Stimulated activated CD8-positive, alpha-beta memory T cell treated with anti-CD3 and anti-CD28 coated beads, Interleukin-4, amount 100 ng/mL, for 24 hours (primary cell): ENCODE measurements around the gene USP10.

Experiments used
- DNase-seq: peaks from one replicate; pipeline ENCODE4 v3.0.0-alpha.2; 2020; ENCODE audit warnings: low read depth

USP10 gene

GRCh38 chr16:84773312-84773711 lies 73.5 kb downstream of the USP10 start:
- no peak for DNase-seq

- DNase-seq, result no peak
Measured at GRCh38 chr16:84774810-84775209, 75.0 kb downstream of the USP10 start.

- DNase-seq, result no peak
Measured at GRCh38 chr16:84775262-84775810, 75.5 kb downstream of the USP10 start.

- no peak for DNase-seq
Measured at GRCh38 chr16:84777435-84777834, 77.6 kb downstream of the USP10 start.

- DNase-seq, result no peak
Measured at GRCh38 chr16:84778720-84779119, 78.9 kb downstream of the USP10 start.

GRCh38 chr16:84780063-84780462 lies 80.3 kb downstream of the USP10 start:
- no peak for DNase-seq

- no peak for DNase-seq
Measured at GRCh38 chr16:84780544-84781376, 81.0 kb downstream of the USP10 start.

- DNase-seq, result no peak
Measured at GRCh38 chr16:84782846-84783245, 83.0 kb downstream of the USP10 start.

- no peak for DNase-seq
Measured at GRCh38 chr16:84785843-84786581, 86.2 kb downstream of the USP10 start.

- DNase-seq, result no peak
Measured at GRCh38 chr16:84786605-84787262, 86.9 kb downstream of the USP10 start.

GRCh38 chr16:84787263-84787622 lies 87.4 kb downstream of the USP10 start:
- no peak for DNase-seq

- no peak for DNase-seq
Measured at GRCh38 chr16:84788920-84789391, 89.2 kb downstream of the USP10 start.

GRCh38 chr16:84789431-84789830 lies 89.6 kb downstream of the USP10 start:
- no peak for DNase-seq

GRCh38 chr16:84790301-84790700 lies 90.5 kb downstream of the USP10 start:
- DNase-seq, result no peak

GRCh38 chr16:84791088-84791487 lies 91.3 kb downstream of the USP10 start:
- no peak for DNase-seq

- no peak for DNase-seq
Measured at GRCh38 chr16:84791501-84791900, 91.7 kb downstream of the USP10 start.

- no peak for DNase-seq
Measured at GRCh38 chr16:84794186-84794585, 94.4 kb downstream of the USP10 start.

GRCh38 chr16:84794626-84795025 lies 94.8 kb downstream of the USP10 start:
- DNase-seq, result no peak

- DNase-seq, result no peak
Measured at GRCh38 chr16:84795329-84796053, 95.7 kb downstream of the USP10 start.

GRCh38 chr16:84800158-84800978 lies 100.6 kb downstream of the USP10 start:
- no peak for DNase-seq

GRCh38 chr16:84803146-84803545 lies 103.3 kb downstream of the USP10 start:
- no peak for DNase-seq
